Fibroblast of lung (primary cell): Measurements from ENCODE around the gene ASTN2.

Experiments used
- CTCF ChIP-seq, 2 donors: IDR thresholded peaks in 1 of 2; conservative IDR thresholded peaks in 1 of 2; 1 replicate in 1 of 2; 2 replicates in 1 of 2; pipeline ENCODE4 v1.5.1; 2011 to 2012; ENCODE audit warnings: low read length in 2 of 2, control low read depth in 1 of 2, inconsistent platforms in 1 of 2, low read depth in 1 of 2, mild to moderate bottlenecking in 1 of 2
- EZH2 ChIP-seq: IDR thresholded peaks from 2 replicates; pipeline ENCODE4 v1.5.1; 2012; ENCODE audit warnings: low read length, control low read depth, mild to moderate bottlenecking; ENCODE audit errors: missing control alignments

DNA sequence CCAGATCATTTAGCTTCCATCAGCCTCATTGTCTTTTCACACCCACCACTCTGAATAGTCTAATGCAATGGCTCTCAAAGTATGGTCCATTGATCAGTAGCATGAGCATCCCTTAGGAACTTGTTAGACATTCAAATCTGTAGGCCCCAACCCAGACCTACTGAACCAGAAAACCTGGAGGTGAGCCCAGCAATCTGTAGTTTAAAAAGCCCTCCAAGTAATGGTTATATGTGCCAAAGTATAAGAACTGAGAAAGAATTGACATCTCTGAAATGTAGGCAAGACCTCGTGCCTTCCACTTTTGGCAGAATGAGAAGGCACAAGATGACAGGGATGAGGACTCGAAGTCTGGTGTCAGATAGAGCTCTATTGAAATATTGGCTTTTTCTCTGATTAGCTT lies 460.1 kb downstream of the ASTN2 start:
- TF ChIP-seq CTCF (conservative IDR thresholded peaks at IDR 0.05 in 1 of 2, IDR thresholded peaks at IDR 0.05 in 1 of 2; ENCODE audit: low read depth in 1 of 2, low read length in 2 of 2) (no peak), EZH2 (no peak)
